ENCODE measurements around the gene ENTHD1.
"Not testable (repeated sequence)": the region's sequence is repeated elsewhere in the genome, so short reads cannot be mapped to it uniquely, and the experiment has no call there.

ENTHD1 gene

GRCh38 chr22:39904862-39905261, 11.3 kb upstream of the ENTHD1 start:
- intact Hi-C loops (cut with DNase I) = no loop called here

GRCh38 chr22:39904024-39904423, 10.5 kb upstream of the ENTHD1 start:
- DNase-seq; intact Hi-C loops (cut with DNase I): not testable (repeated sequence)

More at GRCh38 chr22:39904862-39905261, 11.3 kb upstream of the ENTHD1 start:
- no peak for DNase-seq

GRCh38 chr22:39901565-39902146, 8.1 kb upstream of the ENTHD1 start:
- intact Hi-C loops (cut with DNase I) = no loop called here
- no peak for DNase-seq

- DNase-seq = no peak
Measured at GRCh38 chr22:39900306-39901227, 7.0 kb upstream of the ENTHD1 start, which contains the start of gene GRAP2. Gene GRAP2, plus strand, starts transcription at chr22:39901084. Its CDS starts 46,023 bp downstream, at chr22:39947107.

GRCh38 chr22:39898997-39899396, 5.4 kb upstream of the ENTHD1 start:
- no peak for DNase-seq
- intact Hi-C loops (cut with DNase I) = no loop called here

More at GRCh38 chr22:39900306-39901227, 7.0 kb upstream of the ENTHD1 start, which contains the start of gene GRAP2:
- intact Hi-C loops (cut with DNase I) = no loop called here

GRCh38 chr22:39897841-39898240, 4.3 kb upstream of the ENTHD1 start:
- intact Hi-C loops (cut with DNase I) = no loop called here
- no peak for DNase-seq

GRCh38 chr22:39896313-39896996, 2.9 kb upstream of the ENTHD1 start:
- DNase-seq = no peak
- intact Hi-C loops (cut with DNase I) = no loop called here

GRCh38 chr22:39895682-39896081, 2.1 kb upstream of the ENTHD1 start:
- DNase-seq = no peak
- intact Hi-C loops (cut with DNase I) = no loop called here

GRCh38 chr22:39894554-39895092, 1.1 kb upstream of the ENTHD1 start:
- DNase-seq = no peak
- intact Hi-C loops (cut with DNase I) = no loop called here

GRCh38 chr22:39889924-39890323, 3.6 kb downstream of the ENTHD1 start:
- DNase-seq; intact Hi-C loops (cut with DNase I): not testable (repeated sequence)

- no peak for DNase-seq
- intact Hi-C loops (cut with DNase I) = no loop called here
Measured at GRCh38 chr22:39883057-39883456, 10.5 kb downstream of the ENTHD1 start.

GRCh38 chr22:39880722-39881121, 12.8 kb downstream of the ENTHD1 start:
- DNase-seq = no peak
- intact Hi-C loops (cut with DNase I) = no loop called here

GRCh38 chr22:39877079-39877845, 16.3 kb downstream of the ENTHD1 start:
- no peak for DNase-seq

GRCh38 chr22:39875176-39875885, 18.2 kb downstream of the ENTHD1 start:
- DNase-seq; intact Hi-C loops (cut with DNase I): not testable (repeated sequence)

More at GRCh38 chr22:39877079-39877845, 16.3 kb downstream of the ENTHD1 start:
- intact Hi-C loops (cut with DNase I) = no loop called here

- intact Hi-C loops (cut with DNase I) = no loop called here
- peak in 16 of 42 donors; percentile 4 to 52 (median 14) for DNase-seq
Measured at GRCh38 chr22:39873965-39874364, 19.6 kb downstream of the ENTHD1 start.

- intact Hi-C loops (cut with DNase I) = no loop called here
- no peak for DNase-seq
Measured at GRCh38 chr22:39872548-39872947, 21.0 kb downstream of the ENTHD1 start.

GRCh38 chr22:39871008-39871798, 22.4 kb downstream of the ENTHD1 start:
- intact Hi-C loops (cut with DNase I) = no loop called here
- DNase-seq = no peak

Measured in head of caudate nucleus (tissue), 42 donors.